Transverse colon (tissue), 4 donors: ENCODE results near the gene ATP13A1. TPM values are rescaled to one million over a fixed set of nuclear protein-coding genes. Genes with fewer than 3 reads are reported as not detected.
A peak's percentile ranks its signal among the peaks of the same experiment; 100 is the strongest.
"Not testable (repeated sequence)": the region's sequence is repeated elsewhere in the genome, so short reads cannot be mapped to it uniquely, and the experiment has no call there.

ENCODE experiments used
- DNase-seq: peaks from one replicate; pipeline ENCODE4 v3.0.0-alpha.2; 2019
- H3K27ac ChIP-seq, 4 donors: fragments of 200-600 bp; sonication (generic); 2 replicates each; pipeline ENCODE4 v1.5.1; 2016 to 2018; ENCODE audit warnings: inconsistent platforms in 4 of 4
- H3K27me3 ChIP-seq: fragments of 200-600 bp; sonication (generic); 2 replicates; pipeline ENCODE4 v1.5.1; 2017; ENCODE audit warnings: inconsistent platforms
- H3K36me3 ChIP-seq, 4 donors: fragments of 200-600 bp; sonication (generic); 2 replicates each; pipeline ENCODE4 v1.5.1; 2017 to 2019; ENCODE audit warnings: inconsistent platforms in 4 of 4
- H3K4me1 ChIP-seq, 4 donors: fragments of 200-600 bp; sonication (generic); 2 replicates each; pipeline ENCODE4 v1.5.1; 2017 to 2020; ENCODE audit warnings: inconsistent platforms in 4 of 4
- H3K4me3 ChIP-seq, 4 donors: fragments of 200-600 bp; sonication (generic); 1 replicate in 1 of 4; 2 replicates in 3 of 4; pipeline versions ENCODE4 v1.5.1 to v1.6.1; 2017 to 2019; ENCODE audit warnings: inconsistent platforms in 4 of 4
- H3K9me3 ChIP-seq, 2 donors: fragments of 200-600 bp; sonication (generic); 2 replicates each; pipeline ENCODE4 v1.5.1; 2017 to 2019; ENCODE audit warnings: inconsistent platforms in 2 of 2
- CTCF ChIP-seq, 5 experiments: fragments of 200-600 bp in 3 of 5; fragments of 450-650 bp in 2 of 5; sonication (generic) in 3 of 5; IDR thresholded peaks; 1 replicate in 2 of 5; 2 replicates in 3 of 5; pipeline ENCODE4 v1.5.1; 2016 to 2017; ENCODE audit warnings: antibody characterized with exemption in 5 of 5, inconsistent platforms in 3 of 5, mild to moderate bottlenecking in 2 of 5, moderate library complexity in 1 of 5
- EP300 ChIP-seq: sonication (generic); formaldehyde crosslinking; IDR thresholded peaks from one replicate; pipeline ENCODE4 v1.6.1; 2017; ENCODE audit warnings: antibody characterized with exemption, low read depth
- POLR2A ChIP-seq: fragments of 450-650 bp; IDR thresholded peaks from one replicate; pipeline ENCODE4 v1.6.1; 2016; ENCODE audit warnings: antibody characterized with exemption, mild to moderate bottlenecking, moderate library complexity
- POLR2AphosphoS5 ChIP-seq, 3 donors: sonication (generic); formaldehyde crosslinking; IDR thresholded peaks; one replicate each; pipeline ENCODE4 v1.6.1; 2016; ENCODE audit warnings: antibody characterized with exemption in 3 of 3
- WGBS, 2 donors: methylation state at CpG; one replicate each; pipeline ENCODE4 v1.1.5; 2018; ENCODE audit warnings: low coverage in 1 of 2; 5-methylcytosine and 5-hydroxymethylcytosine counted together
- in situ Hi-C, 4 donors: fragments of 200-750 bp; cut with MboI; loops; one replicate each; pipeline versions ENCODE4 v1.15.0 to v1.15.1; 2017; ENCODE audit warnings: low sequenced_read_pairs in 3 of 4, low pct_ligation_motif_present in 1 of 4, low pct_unique_long_range_greater_than_20kb in 1 of 4
- intact Hi-C: fragments of 100-400 bp; cut with DNase I; formaldehyde crosslinking; loops from one replicate; pipeline ENCODE4 v1.15.1; 2023; ENCODE audit warnings: low total_unique reads
- small RNA-seq, 4 donors: library from RNA; depleted of rRNA; stranded (forward); fragments of <200 nt; gene quantifications; one replicate each; pipeline ENCODE3, GENCODE V24; 2016
- total RNA-seq, 4 donors: library from RNA; depleted of rRNA; stranded (reverse); fragments of >200 nt; gene quantifications; one replicate each; pipeline ENCODE4 v1.1.0, GENCODE V29; 2016

The ATP13A1 gene
- total RNA-seq, 4 donors from 2014 or later: 112 to 929 (median 402) TPM

GRCh38 chr19:19602136-19602712 is 61.3 kb downstream of the ATP13A1 start:
- 21 to 54% methylated on average over 3 to 9 of the region's 9 CpGs for WGBS, 2 donors

GRCh38 chr19:19600793-19601330 is 62.6 kb downstream of the ATP13A1 start:
- intact Hi-C loops: no loop called here
- Histone ChIP-seq H3K4me1 (peaks cover 0 to 26% (median 13%) of the 10 kb centered on the region in 4 donors), H3K4me3 (no peak overlapping the region), H3K27ac (no peak overlapping the region), H3K9me3 (no peaks in the 10 kb centered on the region), H3K27me3 (no peaks in the 10 kb centered on the region), H3K36me3 (no peaks in the 10 kb centered on the region)
- DNase-seq: no peak
- in situ Hi-C loops: no loop called here
- no peak for TF ChIP-seq POLR2AphosphoS5 (IDR thresholded peaks at IDR 0.05)
- no peak for TF ChIP-seq POLR2A
- TF ChIP-seq EP300: no peak
- no peak for TF ChIP-seq CTCF (IDR thresholded peaks at IDR 0.05)
- 54% methylated on average over 1 of the region's 1 CpG; no CpG with 5 or more reads in 1 of the 2 donors for WGBS, 2 donors

More at GRCh38 chr19:19602136-19602712, 61.3 kb downstream of the ATP13A1 start:
- Histone ChIP-seq H3K4me3 (no peak overlapping the region), H3K27ac (peak overlapping the region; percentile 48 to 73 (median 64)), H3K36me3 (no peaks in the 10 kb centered on the region), H3K27me3 (no peaks in the 10 kb centered on the region), H3K4me1 (peaks cover 0 to 37% (median 21%) of the 10 kb centered on the region in 4 donors), H3K9me3 (no peaks in the 10 kb centered on the region)
- intact Hi-C loops: no loop called here
- DNase-seq: no peak
- in situ Hi-C loops: no loop called here
- TF ChIP-seq CTCF (IDR thresholded peaks at IDR 0.05): no peak
- TF ChIP-seq EP300: no peak
- TF ChIP-seq POLR2AphosphoS5 (IDR thresholded peaks at IDR 0.05): peak in 2 of 3 donors; percentile 47 to 50

- intact Hi-C loops, in situ Hi-C loops, H3K9me3 ChIP-seq, DNase-seq, H3K36me3 ChIP-seq, H3K27me3 ChIP-seq, H3K4me3 ChIP-seq: not testable (repeated sequence)
- WGBS, 2 donors: 63 to 84% methylated on average over 10 to 20 of the region's 20 CpGs
- peak overlapping the region; percentile 48 to 59 (median 52) for H3K27ac ChIP-seq
- peaks cover 0 to 31% (median 13%) of the 10 kb centered on the region in 4 donors for H3K4me1 ChIP-seq
Observed at GRCh38 chr19:19598728-19599451, 64.6 kb downstream of the ATP13A1 start.

GRCh38 chr19:19597809-19598306 is 65.6 kb downstream of the ATP13A1 start:
- Histone ChIP-seq H3K9me3 (no peaks in the 10 kb centered on the region), H3K4me3 (no peak overlapping the region), H3K4me1 (peaks cover 0 to 24% (median 11%) of the 10 kb centered on the region in 4 donors), H3K27ac (peak overlapping the region in 3 of 4 donors; percentile 3 to 30 (median 17)), H3K27me3 (no peaks in the 10 kb centered on the region), H3K36me3 (no peaks in the 10 kb centered on the region)
- intact Hi-C loops: no loop called here
- in situ Hi-C loops: no loop called here
- WGBS, 2 donors: 59 to 68% methylated on average over 5 to 8 of the region's 8 CpGs
- TF ChIP-seq POLR2A: no peak
- TF ChIP-seq EP300: no peak
- no peak for TF ChIP-seq POLR2AphosphoS5 (IDR thresholded peaks at IDR 0.05)
- no peak for TF ChIP-seq CTCF (IDR thresholded peaks at IDR 0.05)
- DNase-seq: no peak

Small RNA genes within 50 kb of the gene (small RNA-seq; reads per million reads assigned to genes)
- 0 reads per million in 4 donors for gene AC011458.2

Other genes starting within 250 kb of the ATP13A1 start
- 10 to 100 TPM in 2 of 4 donors, 1 to 10 TPM in 2; 2.6 to 10.5 (median 6.8) TPM for gene TSSK6, start 148.1 kb downstream of the ATP13A1 start, total RNA-seq
- gene NDUFA13, start 147.5 kb downstream of the ATP13A1 start, total RNA-seq: 100 to 1,000 TPM in 1 of 4 donors, 10 to 100 TPM in 3; 21.1 to 100 (median 76.0) TPM
- 1 to 10 TPM; 3.5 to 6.0 (median 4.0) TPM for gene YJEFN3, start 134.8 kb downstream of the ATP13A1 start, total RNA-seq
- gene CILP2, start 125.4 kb downstream of the ATP13A1 start, total RNA-seq: under 1 TPM in 1 of 4 donors, not detected in 3; 0.48 TPM
- gene PBX4, start 45.0 kb downstream of the ATP13A1 start, total RNA-seq: 10 to 100 TPM in 1 of 4 donors, 1 to 10 TPM in 3; 1.9 to 11.9 (median 5.1) TPM
- gene LPAR2, start 35.5 kb downstream of the ATP13A1 start, total RNA-seq: 10 to 100 TPM; 19.2 to 52.5 (median 32.6) TPM
- gene GMIP, start 20.0 kb downstream of the ATP13A1 start, total RNA-seq: 10 to 100 TPM; 17.3 to 84.9 (median 27.2) TPM
- 10 to 100 TPM in 3 of 4 donors, 1 to 10 TPM in 1; 6.8 to 16.8 (median 11.1) TPM for gene ZNF101, start 5.2 kb upstream of the ATP13A1 start, total RNA-seq
- gene ZNF14, start 69.4 kb upstream of the ATP13A1 start, total RNA-seq: 10 to 100 TPM in 1 of 4 donors, 1 to 10 TPM in 2, under 1 TPM in 1; 0.37 to 10.0 (median 4.6) TPM
- gene ZNF506, start 158.1 kb upstream of the ATP13A1 start, total RNA-seq: 10 to 100 TPM; 11.6 to 43.2 (median 25.4) TPM
- 10 to 100 TPM in 3 of 4 donors, 1 to 10 TPM in 1; 3.7 to 41.6 (median 12.6) TPM for gene ZNF253, start 202.2 kb upstream of the ATP13A1 start, total RNA-seq
- 1 to 10 TPM in 2 of 4 donors, under 1 TPM in 1, not detected in 1; 0.40 to 5.4 (median 3.8) TPM for gene ZNF93, start 237.3 kb upstream of the ATP13A1 start, total RNA-seq